HEK293T (cell line): ENCODE results near the gene P2RX2.

ENCODE experiments used
- FOXA1 ChIP-seq: fragments of 450-650 bp; IDR thresholded peaks from 2 replicates; pipeline ENCODE4 v1.6.1; 2016; ENCODE audit warnings: mild to moderate bottlenecking
- HDGF ChIP-seq: fragments of 450-650 bp; IDR thresholded peaks from 2 replicates; pipeline ENCODE4 v1.6.1; 2017; ENCODE audit warnings: antibody characterized with exemption, borderline replicate concordance
- LEF1 ChIP-seq: fragments of 450-650 bp; IDR thresholded peaks from 2 replicates; pipeline ENCODE4 v1.6.1; 2017; ENCODE audit warnings: mild to moderate bottlenecking, borderline replicate concordance
- ZNF384 ChIP-seq: fragments of 450-650 bp; IDR thresholded peaks from 2 replicates; pipeline ENCODE4 v1.6.1; 2016

GRCh38 chr12:132629330-132629729 is 10.8 kb downstream of the P2RX2 start:
- TF ChIP-seq HDGF (no peak), FOXA1 (no peak), ZNF384 (no peak), LEF1 (no peak)
